GM18861 (cell line): Measurements from ENCODE around the gene DAPK2.

Experiments
- ATAC-seq: cut with Tn5 transposase; IDR thresholded peaks from one replicate; pipeline ENCODE4 v1.9.1; 2021; ENCODE audit not compliant: unreplicated experiment

The DAPK2 gene

GRCh38 chr15:63876085-63876662 is 170.1 kb downstream of the DAPK2 start:
- ATAC-seq, result no peak

GRCh38 chr15:63874616-63875015 is 171.7 kb downstream of the DAPK2 start:
- ATAC-seq, result no peak

DNA sequence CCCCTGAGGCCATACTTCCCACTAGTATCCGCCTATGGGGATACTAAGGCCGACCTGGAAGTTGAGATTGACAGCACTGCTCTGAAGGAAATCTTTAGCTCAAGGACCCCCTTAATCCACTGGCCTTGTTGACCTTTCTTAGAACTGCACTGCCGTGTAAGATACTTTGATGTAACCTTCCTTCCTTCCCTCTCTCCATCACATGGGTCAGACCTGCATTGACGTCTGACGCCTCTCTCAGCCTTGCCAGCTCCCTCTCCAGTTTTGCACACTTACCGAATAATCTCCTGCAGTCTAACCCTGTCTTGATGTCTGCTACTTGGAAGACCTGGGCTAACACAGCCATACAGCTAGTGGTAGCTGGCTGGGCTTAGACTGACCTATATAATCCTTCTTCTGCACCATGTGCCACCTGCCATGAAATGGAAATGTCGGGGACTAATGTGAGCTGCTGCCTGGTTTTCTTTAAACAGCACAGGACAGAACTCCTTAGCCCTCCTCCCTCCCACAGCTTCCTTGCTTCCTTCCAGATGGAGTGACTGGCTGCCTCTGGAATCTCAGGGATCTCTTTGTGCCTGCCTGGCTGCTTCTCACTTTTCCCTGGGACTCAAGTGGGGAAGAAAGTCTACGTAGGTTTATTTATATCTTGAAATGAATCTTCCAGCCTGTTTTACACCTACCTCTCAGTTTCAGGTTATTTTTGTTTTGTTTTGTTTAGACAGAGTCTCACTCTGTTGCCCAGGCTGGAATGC is 173.3 kb downstream of the DAPK2 start:
- ATAC-seq, result no peak

GRCh38 chr15:63870487-63871209 is 175.6 kb downstream of the DAPK2 start:
- no peak for ATAC-seq

DNA sequence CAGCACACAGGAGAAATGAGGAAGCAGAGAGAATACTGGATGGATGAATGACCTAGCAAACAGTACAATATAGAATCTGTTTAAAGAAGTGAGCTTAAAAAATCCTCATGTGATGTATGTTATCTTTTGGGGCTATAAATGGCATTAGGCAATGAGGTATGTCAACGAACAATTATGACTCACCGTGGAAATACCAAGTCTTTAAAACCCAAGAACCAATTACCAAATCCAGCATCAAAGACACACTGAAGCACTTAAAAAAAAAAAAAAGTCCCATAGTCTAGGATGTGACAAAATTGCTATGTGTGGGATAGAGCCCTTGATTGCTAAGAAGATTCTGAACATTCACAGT is 176.3 kb downstream of the DAPK2 start:
- ATAC-seq, result no peak

- ATAC-seq, result no peak
These were observed 176.8 kb downstream of the DAPK2 start for GRCh38 chr15:63869371-63870042.

GRCh38 chr15:63864186-63864585 is 182.1 kb downstream of the DAPK2 start:
- no peak for ATAC-seq

- ATAC-seq, result no peak
These were observed 184.3 kb downstream of the DAPK2 start for GRCh38 chr15:63861946-63862517.

DNA sequence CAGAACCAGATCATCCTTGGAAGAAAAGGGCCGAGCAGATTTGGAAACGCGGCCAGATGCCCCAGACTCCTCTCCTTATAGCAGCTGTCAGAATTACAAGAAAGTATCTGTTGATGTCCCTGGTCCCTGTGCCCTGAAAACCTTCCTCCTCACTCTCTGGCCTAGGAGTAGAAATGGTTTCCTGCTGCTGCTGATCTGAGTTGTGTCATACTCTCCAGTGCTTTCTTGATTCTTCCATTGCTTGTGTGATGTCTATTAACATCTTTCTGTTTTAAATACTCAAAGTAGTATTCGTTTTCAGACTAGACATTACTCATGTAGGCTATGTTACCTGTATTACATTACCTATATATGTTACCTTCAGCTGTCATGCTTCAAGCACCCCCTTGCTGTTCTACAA is 185.7 kb downstream of the DAPK2 start:
- no peak for ATAC-seq

- no peak for ATAC-seq
These were observed 186.1 kb downstream of the DAPK2 start for GRCh38 chr15:63860155-63860554.

- ATAC-seq, result no peak
These were observed 187.4 kb downstream of the DAPK2 start for GRCh38 chr15:63858881-63859280.

GRCh38 chr15:63858448-63858847 is 187.8 kb downstream of the DAPK2 start:
- no peak for ATAC-seq

- no peak for ATAC-seq
These were observed 188.8 kb downstream of the DAPK2 start for GRCh38 chr15:63857461-63857856.
